ENCODE results near the gene RPTOR. TPM values are rescaled to one million over a fixed set of nuclear protein-coding genes. Genes with fewer than 3 reads are reported as not detected.

RPTOR gene
- total RNA-seq, 1 donor = 30.0 TPM

- no peak for TF ChIP-seq CTCF (IDR thresholded peaks at IDR 0.05; ENCODE audit: insufficient read depth, low read length)
- DNase-seq (ENCODE audit: low read depth) = no peak
- no peak overlapping the region for H3K4me3 ChIP-seq (ENCODE audit: low read depth, low read length)
Observed at GRCh38 chr17:80509311-80509710, 35.3 kb upstream of the RPTOR start.

- no peak overlapping the region for H3K4me3 ChIP-seq (ENCODE audit: low read depth, low read length)
- DNase-seq (ENCODE audit: low read depth) = no peak
- TF ChIP-seq CTCF (IDR thresholded peaks at IDR 0.05; ENCODE audit: insufficient read depth, low read length) = no peak
Observed at GRCh38 chr17:80510132-80510531, 34.5 kb upstream of the RPTOR start.

GRCh38 chr17:80510772-80511171 is 33.9 kb upstream of the RPTOR start:
- no peak for TF ChIP-seq CTCF (IDR thresholded peaks at IDR 0.05; ENCODE audit: insufficient read depth, low read length)
- DNase-seq (ENCODE audit: low read depth) = no peak
- no peak overlapping the region for H3K4me3 ChIP-seq (ENCODE audit: low read depth, low read length)

- no peak for DNase-seq (ENCODE audit: low read depth)
- no peak overlapping the region for H3K4me3 ChIP-seq (ENCODE audit: low read depth, low read length)
- TF ChIP-seq CTCF (IDR thresholded peaks at IDR 0.05; ENCODE audit: insufficient read depth, low read length) = no peak
Observed at GRCh38 chr17:80511222-80512180, 33.1 kb upstream of the RPTOR start.

- no peak overlapping the region for H3K4me3 ChIP-seq (ENCODE audit: low read depth, low read length)
- no peak for TF ChIP-seq CTCF (IDR thresholded peaks at IDR 0.05; ENCODE audit: insufficient read depth, low read length)
- DNase-seq (ENCODE audit: low read depth) = no peak
Observed at GRCh38 chr17:80512233-80512632, 32.4 kb upstream of the RPTOR start.

- no peak overlapping the region for H3K4me3 ChIP-seq (ENCODE audit: low read depth, low read length)
- no peak for DNase-seq (ENCODE audit: low read depth)
- no peak for TF ChIP-seq CTCF (IDR thresholded peaks at IDR 0.05; ENCODE audit: insufficient read depth, low read length)
Observed at GRCh38 chr17:80513201-80513600, 31.4 kb upstream of the RPTOR start.

Measured in fibroblast of the aortic adventitia (primary cell).